HL-60/S4 treated with retinoic acid at 250 ng/mL for 4 days and 3 days (cell line): Measurements from ENCODE around the gene SLC11A1.

Experiments used
- in situ Hi-C: fragments of 300-500 bp; cut with MboI; formaldehyde crosslinking; loops from 2 replicates; pipeline ENCODE4 v1.7.0; 2022; ENCODE audit warnings: low sequenced_read_pairs

SLC11A1 gene

GRCh38 chr2:218392891-218393462 lies 10.9 kb downstream of the SLC11A1 start:
- in situ Hi-C loops, result loop anchor here (10.0 kb wide), 1 partner anchor 88 kb away; no protein-coding TSS in a partner anchor

- in situ Hi-C loops, result loop anchor here (10.0 kb wide), 1 partner anchor 89 kb away; no protein-coding TSS in a partner anchor
Observed at GRCh38 chr2:218393750-218394290, 11.7 kb downstream of the SLC11A1 start.

- in situ Hi-C loops, result loop anchor here (10.0 kb wide), 1 partner anchor 90 kb away; no protein-coding TSS in a partner anchor
Observed at GRCh38 chr2:218394298-218395089, 12.4 kb downstream of the SLC11A1 start.

- in situ Hi-C loops, result loop anchor here (10.0 kb wide), 1 partner anchor 90 kb away; no protein-coding TSS in a partner anchor
Observed at GRCh38 chr2:218395090-218395444, 13.0 kb downstream of the SLC11A1 start.

- in situ Hi-C loops, result loop anchor here (10.0 kb wide), 1 partner anchor 91 kb away; no protein-coding TSS in a partner anchor
Observed at GRCh38 chr2:218395456-218395825, 13.4 kb downstream of the SLC11A1 start.

- in situ Hi-C loops, result loop anchor here (10.0 kb wide), 1 partner anchor 91 kb away; no protein-coding TSS in a partner anchor
Observed at GRCh38 chr2:218395826-218396687, 14.0 kb downstream of the SLC11A1 start.

GRCh38 chr2:218396688-218397462 lies 14.8 kb downstream of the SLC11A1 start:
- in situ Hi-C loops, result loop anchor here (10.0 kb wide), 1 partner anchor 92 kb away; no protein-coding TSS in a partner anchor

- in situ Hi-C loops, result loop anchor here (10.0 kb wide), 1 partner anchor 93 kb away; no protein-coding TSS in a partner anchor
Observed at GRCh38 chr2:218397463-218397819, 15.4 kb downstream of the SLC11A1 start.

GRCh38 chr2:218397820-218398436 lies 15.9 kb downstream of the SLC11A1 start:
- in situ Hi-C loops, result loop anchor here (10.0 kb wide), 1 partner anchor 93 kb away; no protein-coding TSS in a partner anchor

- in situ Hi-C loops, result loop anchor here (10.0 kb wide), 1 partner anchor 94 kb away; no protein-coding TSS in a partner anchor
Observed at GRCh38 chr2:218398437-218399390, 16.6 kb downstream of the SLC11A1 start.

GRCh38 chr2:218399391-218400166 lies 17.5 kb downstream of the SLC11A1 start, which contains the start of gene CTDSP1:
Gene CTDSP1 (plus strand): TSS chr2:218399868. CDS start chr2:218400091, 223 bp downstream.
- in situ Hi-C loops, result loop anchor here (10.0 to 25.0 kb wide), 2 partner anchors 95 to 438 kb away; partner anchors contain the start of gene PRKAG3

GRCh38 chr2:218400167-218400929 lies 18.3 kb downstream of the SLC11A1 start:
- in situ Hi-C loops, result loop anchor here (25.0 kb wide), 1 partner anchor 437 kb away; the partner anchor contains the start of gene PRKAG3

GRCh38 chr2:218400930-218401881 lies 19.1 kb downstream of the SLC11A1 start:
- in situ Hi-C loops, result loop anchor here (25.0 kb wide), 1 partner anchor 436 kb away; the partner anchor contains the start of gene PRKAG3

GRCh38 chr2:218401890-218402289 lies 19.8 kb downstream of the SLC11A1 start:
- in situ Hi-C loops, result loop anchor here (25.0 kb wide), 1 partner anchor 435 kb away; the partner anchor contains the start of gene PRKAG3

- in situ Hi-C loops, result loop anchor here (25.0 kb wide), 1 partner anchor 435 kb away; the partner anchor contains the start of gene PRKAG3
Observed at GRCh38 chr2:218402491-218402901, 20.4 kb downstream of the SLC11A1 start.
